ENCODE data around the gene DPYSL5. TPM values are rescaled to one million over a fixed set of nuclear protein-coding genes. Genes with fewer than 3 reads are reported as not detected.
"Not testable (repeated sequence)": the region's sequence is repeated elsewhere in the genome, so short reads cannot be mapped to it uniquely, and the experiment has no call there.

The DPYSL5 gene
- total RNA-seq, 1 experiment from 2014 or later, result not detected

DNA sequence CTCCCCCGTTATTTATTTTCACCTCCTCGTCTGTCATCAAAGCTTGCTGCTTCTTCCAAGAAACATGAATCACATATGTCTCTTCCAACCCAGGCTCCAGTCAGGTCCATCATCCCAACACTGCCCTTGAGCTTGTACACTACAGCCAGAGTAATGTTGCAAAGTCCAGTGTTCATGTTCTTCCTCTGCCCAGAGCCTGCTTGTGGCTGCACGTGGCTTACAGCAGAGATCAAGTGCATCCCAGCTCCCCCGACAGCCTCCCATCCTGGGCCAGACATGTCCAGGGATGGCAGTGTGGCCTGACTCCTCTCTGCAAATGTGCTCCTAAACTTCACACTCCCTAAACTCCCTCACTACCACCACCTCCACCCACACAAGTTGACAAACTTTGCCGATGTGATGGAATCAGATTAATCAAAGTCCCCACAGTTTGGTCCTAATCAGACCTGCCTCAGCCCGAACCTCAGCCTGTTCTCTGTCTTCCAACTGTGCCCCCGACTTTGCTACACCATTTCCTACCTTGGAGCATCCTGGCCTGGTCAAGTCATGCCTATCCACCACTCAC lies 68.3 kb downstream of the DPYSL5 start:
- Mint-ChIP-seq H3K9me3 (ENCODE audit: unreplicated experiment) (no peaks in the 10 kb centered on the region), H3K4me1 (ENCODE audit: insufficient read depth, unreplicated experiment) (no peaks in the 10 kb centered on the region), H3K27me3 (ENCODE audit: insufficient read depth, unreplicated experiment) (no peaks in the 10 kb centered on the region), H3K27ac (ENCODE audit: low read depth, unreplicated experiment) (no peak overlapping the region), H3K36me3 (ENCODE audit: insufficient read depth, unreplicated experiment) (no peaks in the 10 kb centered on the region), H3K4me3 (ENCODE audit: unreplicated experiment) (no peak overlapping the region)
- ChIA-PET POLR2A (no interaction called here), CTCF (interaction anchor here (1.0 to 1.7 kb wide), 3 partner anchors 25 to 338 kb away, joined by 4 to 6 read pairs (median 4); no protein-coding TSS in a partner anchor)
- BruUV-seq (replicated peaks), result no TSS peak
- TF ChIP-seq, protein P1, sequence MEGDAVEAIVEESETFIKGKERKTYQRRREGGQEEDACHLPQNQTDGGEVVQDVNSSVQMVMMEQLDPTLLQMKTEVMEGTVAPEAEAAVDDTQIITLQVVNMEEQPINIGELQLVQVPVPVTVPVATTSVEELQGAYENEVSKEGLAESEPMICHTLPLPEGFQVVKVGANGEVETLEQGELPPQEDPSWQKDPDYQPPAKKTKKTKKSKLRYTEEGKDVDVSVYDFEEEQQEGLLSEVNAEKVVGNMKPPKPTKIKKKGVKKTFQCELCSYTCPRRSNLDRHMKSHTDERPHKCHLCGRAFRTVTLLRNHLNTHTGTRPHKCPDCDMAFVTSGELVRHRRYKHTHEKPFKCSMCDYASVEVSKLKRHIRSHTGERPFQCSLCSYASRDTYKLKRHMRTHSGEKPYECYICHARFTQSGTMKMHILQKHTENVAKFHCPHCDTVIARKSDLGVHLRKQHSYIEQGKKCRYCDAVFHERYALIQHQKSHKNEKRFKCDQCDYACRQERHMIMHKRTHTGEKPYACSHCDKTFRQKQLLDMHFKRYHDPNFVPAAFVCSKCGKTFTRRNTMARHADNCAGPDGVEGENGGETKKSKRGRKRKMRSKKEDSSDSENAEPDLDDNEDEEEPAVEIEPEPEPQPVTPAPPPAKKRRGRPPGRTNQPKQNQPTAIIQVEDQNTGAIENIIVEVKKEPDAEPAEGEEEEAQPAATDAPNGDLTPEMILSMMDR (IDR thresholded peaks at IDR 0.05; ENCODE audit: unreplicated experiment), result no peak
- intact Hi-C loops (cut with micrococcal nuclease), result no loop called here
- no peak for DNase-seq (ENCODE audit: unreplicated experiment)

DNA sequence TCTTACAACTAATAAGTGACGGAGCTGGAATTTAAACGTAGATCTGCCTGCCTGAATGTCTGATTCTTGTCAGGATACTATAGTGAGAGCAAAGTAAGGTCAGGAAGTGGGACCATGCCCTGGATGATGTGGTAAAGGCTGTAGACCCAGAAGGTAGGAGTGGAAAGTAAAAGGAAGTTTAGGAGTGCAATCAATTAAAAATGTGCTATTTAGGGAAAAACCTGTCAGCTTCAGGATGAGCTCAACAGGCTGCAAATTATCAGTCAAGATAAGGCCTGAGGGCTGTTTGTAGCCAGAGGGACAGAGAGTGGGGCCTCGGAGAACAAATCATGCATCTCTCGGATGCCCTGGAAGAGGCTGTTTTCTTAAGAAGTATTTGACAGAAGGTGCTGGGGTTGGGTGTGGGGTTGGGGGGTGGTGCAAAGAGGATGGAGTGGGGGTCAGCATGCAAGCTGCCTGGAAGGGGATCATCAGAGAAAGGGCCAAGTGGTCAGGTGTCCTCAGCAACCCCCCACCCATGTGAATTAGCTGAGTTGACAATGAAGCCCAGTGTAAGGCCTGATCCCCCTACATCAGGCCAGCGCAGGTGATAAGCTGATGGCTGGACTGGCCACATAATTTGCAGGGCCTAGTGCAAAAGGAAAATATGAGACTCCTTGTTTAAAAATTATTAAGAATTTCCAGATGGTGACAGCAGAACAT lies 69.4 kb downstream of the DPYSL5 start:
- no TSS peak for BruUV-seq (replicated peaks)
- Mint-ChIP-seq H3K27ac (ENCODE audit: low read depth, unreplicated experiment) (no peak overlapping the region), H3K4me3 (ENCODE audit: unreplicated experiment) (no peak overlapping the region), H3K4me1 (ENCODE audit: insufficient read depth, unreplicated experiment) (no peaks in the 10 kb centered on the region), H3K9me3 (ENCODE audit: unreplicated experiment) (no peaks in the 10 kb centered on the region), H3K36me3 (ENCODE audit: insufficient read depth, unreplicated experiment) (no peaks in the 10 kb centered on the region), H3K27me3 (ENCODE audit: insufficient read depth, unreplicated experiment) (peaks cover 9% of the 10 kb centered on the region)
- POLR2A ChIA-PET, result no interaction called here
- TF ChIP-seq, protein P1 (IDR thresholded peaks at IDR 0.05; ENCODE audit: unreplicated experiment), result no peak
- intact Hi-C loops (cut with micrococcal nuclease), result no loop called here
- no peak for DNase-seq (ENCODE audit: unreplicated experiment)
- CTCF ChIA-PET, result interaction anchor here (0.6 to 1.0 kb wide), 3 partner anchors 24 to 406 kb away, joined by 3 to 4 read pairs (median 3); no protein-coding TSS in a partner anchor

DNA sequence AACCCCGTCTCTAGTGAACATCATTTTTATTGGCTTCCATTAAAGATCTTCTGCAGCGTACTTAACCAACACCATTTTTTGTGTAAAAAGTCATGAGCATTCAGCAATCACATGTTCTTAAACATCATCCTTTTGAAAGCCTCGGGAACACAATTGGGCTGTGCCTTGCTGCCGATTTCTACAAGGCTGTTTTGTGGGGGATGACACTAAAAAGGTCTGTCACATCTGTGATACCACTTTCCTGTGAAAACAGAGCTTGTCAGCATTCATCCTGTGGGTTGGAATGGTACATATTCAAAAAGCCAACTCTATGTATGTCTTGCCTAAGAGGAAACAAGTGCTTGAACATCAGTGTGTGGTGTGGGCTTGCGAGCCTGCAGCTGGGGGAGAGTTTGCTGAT lies 73.4 kb downstream of the DPYSL5 start:
- peaks cover 8% of the 10 kb centered on the region for H3K4me1 Mint-ChIP-seq (ENCODE audit: insufficient read depth, unreplicated experiment)
- no peaks in the 10 kb centered on the region for H3K36me3 Mint-ChIP-seq (ENCODE audit: insufficient read depth, unreplicated experiment)
- CTCF ChIA-PET, result interaction anchor here (0.7 to 2.0 kb wide), 2 partner anchors 10 kb away, joined by 3 to 6 read pairs; no protein-coding TSS in a partner anchor
- POLR2A ChIA-PET, result no interaction called here
- intact Hi-C loops (cut with micrococcal nuclease), result no loop called here
- H3K4me3 Mint-ChIP-seq (ENCODE audit: unreplicated experiment), result no peak overlapping the region
- DNase-seq (ENCODE audit: unreplicated experiment), result no peak
- H3K27ac Mint-ChIP-seq (ENCODE audit: low read depth, unreplicated experiment), result no peak overlapping the region
- H3K27me3 Mint-ChIP-seq (ENCODE audit: insufficient read depth, unreplicated experiment), result peaks cover 15% of the 10 kb centered on the region
- no peaks in the 10 kb centered on the region for H3K9me3 Mint-ChIP-seq (ENCODE audit: unreplicated experiment)
- no TSS peak for BruUV-seq (replicated peaks)
- TF ChIP-seq, protein P1 (IDR thresholded peaks at IDR 0.05; ENCODE audit: unreplicated experiment), result no peak

DNA sequence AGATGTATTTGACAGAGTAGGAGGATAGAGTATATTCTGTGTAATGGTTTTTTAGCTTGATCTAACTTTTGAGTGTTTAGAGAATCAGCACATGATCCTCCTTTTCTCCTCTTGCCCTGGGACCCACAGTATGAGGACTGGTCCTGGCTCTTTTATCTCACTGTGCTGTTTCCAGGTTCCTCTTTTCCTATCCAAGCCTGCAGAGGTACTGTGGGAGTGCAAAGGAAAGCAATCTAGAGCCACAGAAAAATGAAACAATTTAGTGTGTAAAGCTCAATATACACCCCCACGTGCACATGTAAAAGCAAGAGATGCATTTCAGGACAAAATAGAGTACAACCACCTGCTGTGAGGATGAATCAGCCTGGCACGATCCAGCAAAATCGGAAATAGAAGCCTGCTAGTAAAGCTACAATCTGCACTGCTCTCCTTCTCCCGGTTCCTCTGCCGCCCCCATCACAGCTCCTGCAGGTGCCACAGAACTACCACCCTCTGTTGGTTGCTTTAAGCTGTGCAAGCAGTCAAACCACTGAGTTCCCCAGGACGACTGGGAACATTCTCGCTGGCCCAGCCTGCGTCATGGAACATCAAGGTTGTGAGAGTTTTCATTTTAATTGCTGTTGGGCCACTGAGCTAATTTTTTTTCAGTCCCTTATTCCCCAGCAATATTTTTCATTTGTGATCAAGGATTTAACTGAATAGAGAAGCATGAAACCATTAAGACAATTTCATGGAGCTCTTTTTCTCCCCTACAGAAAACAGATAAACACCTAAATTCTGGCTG lies 74.7 kb downstream of the DPYSL5 start:
- Mint-ChIP-seq H3K9me3 (ENCODE audit: unreplicated experiment) (no peaks in the 10 kb centered on the region), H3K27me3 (ENCODE audit: insufficient read depth, unreplicated experiment) (peaks cover 15% of the 10 kb centered on the region), H3K27ac (ENCODE audit: low read depth, unreplicated experiment) (no peak overlapping the region), H3K4me3 (ENCODE audit: unreplicated experiment) (no peak overlapping the region), H3K4me1 (ENCODE audit: insufficient read depth, unreplicated experiment) (peaks cover 8% of the 10 kb centered on the region), H3K36me3 (ENCODE audit: insufficient read depth, unreplicated experiment) (no peaks in the 10 kb centered on the region)
- POLR2A ChIA-PET, result interaction anchor here (0.6 to 0.9 kb wide), 3 partner anchors 8 to 100 kb away, joined by 3 to 5 read pairs (median 3); partner anchors contain the start of gene MAPRE3
- CTCF ChIA-PET, result interaction anchor here (0.6 to 2.0 kb wide), 24 partner anchors 9 to 400 kb away, joined by 3 to 10 read pairs (median 4); no protein-coding TSS in a partner anchor
- BruUV-seq (replicated peaks), result no TSS peak
- TF ChIP-seq, protein P1 (IDR thresholded peaks at IDR 0.05; ENCODE audit: unreplicated experiment), result peak; percentile 38
- peak; percentile 68 for DNase-seq (ENCODE audit: unreplicated experiment)
- intact Hi-C loops (cut with micrococcal nuclease), result loop anchor here (1.0 kb wide), 1 partner anchor 76 kb away; no protein-coding TSS in a partner anchor

DNA sequence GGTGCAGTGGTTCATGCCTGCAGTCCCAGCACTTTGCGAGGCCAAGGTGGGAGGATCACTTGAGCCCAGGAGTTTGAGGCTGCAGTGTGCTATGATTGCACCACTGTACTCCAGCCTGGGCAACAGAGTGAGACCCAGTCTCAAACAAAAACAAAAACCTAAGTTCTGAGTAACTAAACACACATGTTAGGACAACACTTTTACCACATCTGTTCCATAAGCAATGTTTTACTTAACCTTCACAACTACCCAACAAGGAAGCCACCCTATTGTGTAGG lies 75.2 kb downstream of the DPYSL5 start:
- POLR2A ChIA-PET, result interaction anchor here (0.7 to 0.9 kb wide), 2 partner anchors 9 to 101 kb away, joined by 3 to 5 read pairs; no protein-coding TSS in a partner anchor
- H3K4me3 Mint-ChIP-seq (ENCODE audit: unreplicated experiment); intact Hi-C loops (cut with micrococcal nuclease): not testable (repeated sequence)

More for the DNA sequence above, 75.2 kb downstream of the DPYSL5 start:
- H3K4me1 Mint-ChIP-seq (ENCODE audit: insufficient read depth, unreplicated experiment); H3K27ac Mint-ChIP-seq (ENCODE audit: low read depth, unreplicated experiment); H3K36me3 Mint-ChIP-seq (ENCODE audit: insufficient read depth, unreplicated experiment); BruUV-seq (replicated peaks); DNase-seq (ENCODE audit: unreplicated experiment); H3K9me3 Mint-ChIP-seq (ENCODE audit: unreplicated experiment): not testable (repeated sequence)
- peaks cover 15% of the 10 kb centered on the region for H3K27me3 Mint-ChIP-seq (ENCODE audit: insufficient read depth, unreplicated experiment)
- CTCF ChIA-PET, result interaction anchor here (0.9 to 2.0 kb wide), 17 partner anchors 9 to 399 kb away, joined by 3 to 10 read pairs (median 4); no protein-coding TSS in a partner anchor
